ENCODE results near the gene ZNF689.
A peak's percentile ranks its signal among the peaks of the same experiment; 100 is the strongest.
"Not testable (repeated sequence)": the region's sequence is repeated elsewhere in the genome, so short reads cannot be mapped to it uniquely, and the experiment has no call there.

ZNF689 gene

GRCh38 chr16:30600215-30600614, 10.0 kb downstream of the ZNF689 start:
- TF ChIP-seq HDGF (IDR thresholded peaks at IDR 0.05; ENCODE audit: borderline replicate concordance) (no peak), NFRKB (IDR thresholded peaks at IDR 0.05) (no peak), FOXK2 (IDR thresholded peaks at IDR 0.05) (no peak), ELF4 (IDR thresholded peaks at IDR 0.05) (no peak), SUZ12 (IDR thresholded peaks at IDR 0.05) (no peak)
- DNase-seq (ENCODE audit: extremely low spot score): no peak
- ChIA-PET POLR2A (interaction anchor here (0.9 to 3.6 kb wide), 5 partner anchors 10 to 157 kb away, joined by 3 to 25 read pairs (median 4); partner anchors contain the start of genes ZNF688 and ZNF689), CTCF (interaction anchor here (1.0 kb wide), 2 partner anchors 15 to 170 kb away, joined by 3 to 4 read pairs; partner anchors contain the start of gene DCTPP1)

GRCh38 chr16:30592871-30593270, 17.3 kb downstream of the ZNF689 start:
- ChIA-PET CTCF (interaction anchor here (0.5 to 0.8 kb wide), 2 partner anchors 16 to 163 kb away, joined by 3 to 4 read pairs; partner anchors contain the start of gene DCTPP1), POLR2A (interaction anchor here (1.1 to 2.1 kb wide), 3 partner anchors 17 to 163 kb away, joined by 4 to 5 read pairs (median 4); partner anchors contain the start of genes DCTPP1, ZNF689 and ZNF764)
- DNase-seq (ENCODE audit: extremely low spot score): no peak
- TF ChIP-seq ELF4 (IDR thresholded peaks at IDR 0.05): no peak
- no peak for TF ChIP-seq BHLHE40 (IDR thresholded peaks at IDR 0.05; ENCODE audit: borderline replicate concordance)
- no peak for TF ChIP-seq L3MBTL2 (conservative IDR thresholded peaks at IDR 0.05)
- no peak for TF ChIP-seq ARNT (IDR thresholded peaks at IDR 0.05)

- POLR2A ChIA-PET: interaction anchor here (1.3 kb wide), 1 partner anchor 19 kb away, joined by 8 read pairs; the partner anchor contains the start of gene ZNF688
Observed at GRCh38 chr16:30590869-30591268, 19.3 kb downstream of the ZNF689 start.

GRCh38 chr16:30589582-30589981, 20.6 kb downstream of the ZNF689 start:
- DNase-seq (ENCODE audit: extremely low spot score); CTCF ChIA-PET; POLR2A ChIA-PET: not testable (repeated sequence)

More at GRCh38 chr16:30590869-30591268, 19.3 kb downstream of the ZNF689 start:
- CTCF ChIA-PET: interaction anchor here (0.7 kb wide), 1 partner anchor 32 kb away, joined by 3 read pairs; no protein-coding TSS in a partner anchor
- not testable (repeated sequence) for DNase-seq (ENCODE audit: extremely low spot score)

- CTCF ChIA-PET: interaction anchor here (0.6 to 0.7 kb wide), 2 partner anchors 10 to 84 kb away, joined by 3 to 4 read pairs; no protein-coding TSS in a partner anchor
Observed at GRCh38 chr16:30588651-30589050, 21.5 kb downstream of the ZNF689 start.

GRCh38 chr16:30585400-30586191, 24.6 kb downstream of the ZNF689 start, which contains the start of gene ZNF785:
Gene ZNF785, minus strand, starts transcription at chr16:30585697. Its CDS starts 86 bp downstream, at chr16:30585611.
- CTCF ChIA-PET: interaction anchor here (1.5 kb wide), 1 partner anchor 13 kb away, joined by 3 read pairs; no protein-coding TSS in a partner anchor

More at GRCh38 chr16:30588651-30589050, 21.5 kb downstream of the ZNF689 start:
- no peak for DNase-seq (ENCODE audit: extremely low spot score)
- POLR2A ChIA-PET: no interaction called here
- no peak for TF ChIP-seq TARDBP (IDR thresholded peaks at IDR 0.05)
- no peak for TF ChIP-seq SUZ12 (IDR thresholded peaks at IDR 0.05)
- no peak for TF ChIP-seq CTBP1 (IDR thresholded peaks at IDR 0.05; ENCODE audit: borderline replicate concordance)
- TF ChIP-seq FOXA1 (IDR thresholded peaks at IDR 0.05): no peak
- TF ChIP-seq BHLHE40 (IDR thresholded peaks at IDR 0.05; ENCODE audit: borderline replicate concordance): no peak
- no peak for TF ChIP-seq SP1 (IDR thresholded peaks at IDR 0.05)
- no peak for TF ChIP-seq NFRKB (IDR thresholded peaks at IDR 0.05)
- TF ChIP-seq ELF4 (IDR thresholded peaks at IDR 0.05): no peak
- no peak for TF ChIP-seq LEF1 (IDR thresholded peaks at IDR 0.05; ENCODE audit: borderline replicate concordance)
- no peak for TF ChIP-seq ZNF384 (IDR thresholded peaks at IDR 0.05)
- TF ChIP-seq ARNT (IDR thresholded peaks at IDR 0.05): no peak
- no peak for TF ChIP-seq HDGF (IDR thresholded peaks at IDR 0.05; ENCODE audit: borderline replicate concordance)
- no peak for TF ChIP-seq FOXK2 (IDR thresholded peaks at IDR 0.05)

GRCh38 chr16:30585022-30585399, 25.2 kb downstream of the ZNF689 start:
- TF ChIP-seq FOXM1 (IDR thresholded peaks at IDR 0.05; ENCODE audit: borderline replicate concordance) (no peak), BHLHE40 (IDR thresholded peaks at IDR 0.05; ENCODE audit: borderline replicate concordance) (no peak), ELF4 (IDR thresholded peaks at IDR 0.05) (no peak), TARDBP (IDR thresholded peaks at IDR 0.05) (no peak), SUZ12 (IDR thresholded peaks at IDR 0.05) (no peak), LEF1 (IDR thresholded peaks at IDR 0.05; ENCODE audit: borderline replicate concordance) (no peak), FOXK2 (IDR thresholded peaks at IDR 0.05) (no peak), CTBP1 (IDR thresholded peaks at IDR 0.05; ENCODE audit: borderline replicate concordance) (no peak)
- no peak for DNase-seq (ENCODE audit: extremely low spot score)
- POLR2A ChIA-PET: interaction anchor here (1.6 kb wide), 1 partner anchor 13 kb away, joined by 5 read pairs; the partner anchor contains the start of gene ZNF688
- CTCF ChIA-PET: no interaction called here

More at GRCh38 chr16:30585400-30586191, 24.6 kb downstream of the ZNF689 start, which contains the start of gene ZNF785:
- TF ChIP-seq CTBP1 (IDR thresholded peaks at IDR 0.05; ENCODE audit: borderline replicate concordance) (no peak), L3MBTL2 (conservative IDR thresholded peaks at IDR 0.05) (peak; percentile 28; the same call in 1 of the 2 replicates)
- POLR2A ChIA-PET: no interaction called here
- peak; percentile 23 for DNase-seq (ENCODE audit: extremely low spot score)

- no peak for DNase-seq (ENCODE audit: extremely low spot score)
- TF ChIP-seq L3MBTL2 (conservative IDR thresholded peaks at IDR 0.05): no peak
- no peak for TF ChIP-seq ZNF384 (IDR thresholded peaks at IDR 0.05)
- no peak for TF ChIP-seq TARDBP (IDR thresholded peaks at IDR 0.05)
- TF ChIP-seq FOXM1 (IDR thresholded peaks at IDR 0.05; ENCODE audit: borderline replicate concordance): no peak
- CTCF ChIA-PET: no interaction called here
- POLR2A ChIA-PET: interaction anchor here (2.2 kb wide), 1 partner anchor 11 kb away, joined by 11 read pairs; the partner anchor contains the start of gene ZNF688
Observed at GRCh38 chr16:30582611-30583340, 27.4 kb downstream of the ZNF689 start.

All from HEK293T (cell line).